K562 (cell line): ENCODE data around the gene CUL1. TPM values are rescaled to one million over a fixed set of nuclear protein-coding genes. Genes with fewer than 3 reads are reported as not detected.

ENCODE experiments used
- AFF1 ChIP-seq, 2 experiments: fragments of 450-650 bp; IDR thresholded peaks; 2 replicates each; pipeline ENCODE4 v1.6.1; 2018; ENCODE audit warnings: mild to moderate bottlenecking in 2 of 2, low read depth in 1 of 2; ENCODE audit not compliant: partially characterized antibody in 2 of 2
- HCFC1 ChIP-seq: IDR thresholded peaks from 2 replicates; pipeline ENCODE4 v1.6.1; 2012; ENCODE audit warnings: low read depth, low read length, improper control_type of control experiment
- HINFP ChIP-seq: fragments of 450-650 bp; conservative IDR thresholded peaks from 2 replicates; pipeline ENCODE4 v1.6.1; 2016; ENCODE audit warnings: missing genetic modification characterization, low read depth, mild to moderate bottlenecking, control low read depth, missing compliant biosample characterization
- MAFF ChIP-seq: IDR thresholded peaks from 2 replicates; pipeline ENCODE4 v1.6.1; 2012; ENCODE audit warnings: low read length, improper control_type of control experiment
- PTTG1 ChIP-seq: fragments of 450-650 bp; IDR thresholded peaks from 2 replicates; pipeline ENCODE4 v1.6.1; 2016; ENCODE audit warnings: low read depth, mild to moderate bottlenecking, missing genetic modification characterization, missing compliant biosample characterization
- RAD51 ChIP-seq: fragments of 450-650 bp; IDR thresholded peaks from 2 replicates; pipeline ENCODE4 v1.7.1; 2016; ENCODE audit warnings: low read depth, mild to moderate bottlenecking, borderline replicate concordance
- RBM22 ChIP-seq: fragments of 200-400 bp; formaldehyde crosslinking; IDR thresholded peaks from 2 replicates; pipeline ENCODE4 v1.6.1; 2018; ENCODE audit warnings: low read length, low read depth; ENCODE audit not compliant: poor library complexity, severe bottlenecking
- TAF1 ChIP-seq: IDR thresholded peaks from 2 replicates; pipeline ENCODE4 v1.6.1; 2011; ENCODE audit warnings: mild to moderate bottlenecking, low read length, moderate library complexity; ENCODE audit not compliant: insufficient read depth, control insufficient read depth, severe bottlenecking; ENCODE audit errors: extremely low read depth
- XRCC3 ChIP-seq: fragments of 450-650 bp; IDR thresholded peaks from 2 replicates; pipeline ENCODE4 v1.6.1; 2017; ENCODE audit warnings: mild to moderate bottlenecking, moderate library complexity
- ZNF12 ChIP-seq: sonication (generic); formaldehyde crosslinking; IDR thresholded peaks from 2 replicates; pipeline ENCODE4 v1.4.0; 2020; ENCODE audit warnings: mild to moderate bottlenecking, missing genetic modification reagents
- ZNF318 ChIP-seq, 2 experiments: fragments of 450-650 bp; IDR thresholded peaks; 2 replicates each; pipeline ENCODE4 v1.6.1; 2016; ENCODE audit warnings: mild to moderate bottlenecking in 2 of 2, borderline replicate concordance in 1 of 2, low read depth in 1 of 2, moderate library complexity in 1 of 2
- ZNF589 ChIP-seq: fragments of 200-800 bp; sonication (Bioruptor generic); IDR thresholded peaks from 2 replicates; pipeline ENCODE4 v1.6.1; 2016; ENCODE audit warnings: low read depth, missing genetic modification characterization, missing compliant biosample characterization
- ZNF79 ChIP-seq: fragments of 250-450 bp; sonication (Bioruptor Pico); IDR thresholded peaks from 2 replicates; pipeline ENCODE4 v1.4.0; 2020; ENCODE audit warnings: low read depth, mild to moderate bottlenecking, moderate library complexity
- polyA plus RNA-seq, 8 experiments: library from polyadenylated mRNA; depleted of rRNA in 4 of 8; stranded (reverse) in 5 of 8; unstranded in 3 of 8; fragments of >200 nt; fragmentation: Nextera tagmentation in 2 of 8; fragmentation: Illumina TruSeq in 1 of 8; extraction: Ambion mirVana in 2 of 8; extraction: Trizol in 1 of 8; gene quantifications; 2 replicates each; pipeline versions ENCODE4 v1.2.1 to v1.2.3, GENCODE V29; 2011 to 2014; ENCODE audit warnings: inconsistent platforms in 1 of 8, missing spikeins in 1 of 8
- total RNA-seq, 7 experiments: library from RNA; depleted of rRNA in 6 of 7; stranded (reverse); fragments of >200 nt in 6 of 7; fragmentation: Illumina TruSeq in 2 of 7; extraction: Trizol in 2 of 7; gene quantifications; 2 replicates each; pipeline versions ENCODE4 v1.2.1 to v1.2.3, GENCODE V29; 2011 to 2021; ENCODE audit warnings: low replicate concordance in 1 of 7

Gene CUL1
- total and polyA plus RNA-seq, 9 of the 15 experiments (the other 6 are each of a cell fraction or from before 2014, with no cell fraction given): 31.5 to 107 (median 96.5) TPM

GRCh38 chr7:148698397-148699023 is at the start of gene CUL1 (continued):
- TF ChIP-seq ZNF318 (IDR thresholded peaks at IDR 0.05; ENCODE audit: borderline replicate concordance in 1 of 2, low read depth in 1 of 2) (no peak), HCFC1 (no peak), PTTG1 (tag) (no peak), HINFP (no peak), RBM22 (peak; percentile 31), ZNF12 (CRISPR knock-in tag) (no peak; the same call in 1 of the 2 replicates), ZNF79 (CRISPR knock-in tag) (no peak), TAF1 (peak; percentile 66), AFF1 (IDR thresholded peaks at IDR 0.05; ENCODE audit: low read depth in 1 of 2, partially characterized antibody in 2 of 2) (no peak), XRCC3 (no peak), ZNF589 (no peak), RAD51 (no peak), MAFF (no peak)
